GM18511 (cell line): ENCODE results near the gene ZNF571.

Source experiments
- ATAC-seq: cut with Tn5 transposase; IDR thresholded peaks from one replicate; pipeline ENCODE4 v1.9.1; 2021; ENCODE audit warnings: mild to moderate bottlenecking, moderate library complexity; ENCODE audit not compliant: unreplicated experiment

The ZNF571 gene

DNA sequence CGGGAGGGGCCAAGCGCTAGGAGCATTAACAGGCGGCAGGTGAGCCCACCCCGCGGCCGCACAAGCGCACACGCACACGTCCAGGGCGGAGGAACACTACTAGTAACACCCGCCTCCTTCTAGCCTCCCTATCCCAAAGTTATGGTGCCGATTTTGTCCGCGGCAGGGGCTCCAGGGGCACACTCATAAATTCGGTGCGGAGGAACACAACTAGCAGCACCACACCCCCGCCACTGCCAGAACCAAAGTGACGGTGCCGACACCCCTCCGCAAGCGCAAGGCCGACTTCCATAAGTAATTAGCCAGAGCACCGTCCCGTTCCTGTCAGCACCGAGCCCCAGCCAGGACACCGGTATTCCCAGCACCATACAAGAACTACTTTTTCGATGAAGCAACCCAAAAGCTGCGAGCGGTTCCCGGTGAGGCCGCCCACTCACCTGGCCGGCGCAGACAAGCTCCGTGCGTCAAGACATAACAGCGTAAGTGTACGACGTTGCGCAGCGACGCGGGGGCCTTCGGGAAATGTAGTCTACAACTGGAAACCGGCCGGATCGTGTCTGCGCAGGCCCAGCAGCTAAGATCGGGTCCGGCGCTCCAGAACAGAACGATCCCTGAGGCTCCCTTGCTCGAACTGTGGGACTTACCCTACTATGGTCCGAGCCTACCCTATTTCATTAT, at the start of gene ZNF571, which contains the start of gene ZNF540:
ZNF571 (minus strand) TSS at position 489 of the 678 bp plus-strand sequence. CDS start 8,116 bp downstream, outside the sequence.
ZNF540 (plus strand) TSS at position 573 of the 678 bp plus-strand sequence. CDS start 3,572 bp downstream, outside the sequence.
- ATAC-seq = peak; percentile 99

DNA sequence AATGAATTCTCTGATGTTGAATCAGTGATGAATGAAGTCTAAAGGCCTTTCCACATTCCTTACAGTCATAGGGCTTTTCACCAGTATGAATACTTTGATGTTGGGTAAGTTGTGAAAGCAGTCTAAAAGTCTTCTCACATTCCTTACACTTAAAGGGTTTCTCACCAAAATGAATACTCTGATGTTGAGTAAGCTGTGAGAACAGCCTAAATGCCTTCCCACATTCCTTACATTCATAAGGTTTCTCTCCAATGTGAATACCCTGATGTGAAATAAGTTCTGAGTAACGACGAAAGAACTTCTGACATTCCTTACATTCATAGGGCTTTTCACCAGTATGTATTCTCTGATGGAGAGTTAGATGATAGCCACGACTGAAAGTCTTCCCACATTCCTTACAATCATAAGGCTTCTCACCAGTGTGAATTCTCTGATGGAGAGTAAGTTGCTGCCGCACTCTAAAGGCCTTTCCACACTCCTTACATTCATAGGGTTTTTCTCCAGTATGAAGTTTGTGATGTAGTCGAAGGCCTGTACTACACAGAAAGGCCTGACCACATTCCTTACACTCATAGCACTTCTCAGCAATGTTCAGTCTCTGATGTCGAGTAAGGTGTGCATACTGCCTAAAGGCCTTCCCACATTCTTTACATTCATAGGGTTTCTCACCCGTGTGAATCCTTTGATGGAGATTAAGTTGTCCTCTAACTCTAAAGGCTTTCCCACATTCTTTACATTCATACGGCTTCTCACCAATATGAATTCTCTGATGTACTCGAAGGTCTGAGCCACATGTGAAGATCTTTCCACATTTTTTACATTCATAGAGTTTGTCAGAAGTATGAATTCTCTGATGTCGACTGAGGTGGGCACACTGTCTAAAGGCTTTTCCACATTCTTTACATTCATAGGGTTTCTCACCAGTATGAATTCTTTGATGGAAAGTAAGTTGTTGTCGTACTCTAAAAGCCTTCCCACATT, 40.8 kb upstream of the ZNF571 start:
- no peak for ATAC-seq

DNA sequence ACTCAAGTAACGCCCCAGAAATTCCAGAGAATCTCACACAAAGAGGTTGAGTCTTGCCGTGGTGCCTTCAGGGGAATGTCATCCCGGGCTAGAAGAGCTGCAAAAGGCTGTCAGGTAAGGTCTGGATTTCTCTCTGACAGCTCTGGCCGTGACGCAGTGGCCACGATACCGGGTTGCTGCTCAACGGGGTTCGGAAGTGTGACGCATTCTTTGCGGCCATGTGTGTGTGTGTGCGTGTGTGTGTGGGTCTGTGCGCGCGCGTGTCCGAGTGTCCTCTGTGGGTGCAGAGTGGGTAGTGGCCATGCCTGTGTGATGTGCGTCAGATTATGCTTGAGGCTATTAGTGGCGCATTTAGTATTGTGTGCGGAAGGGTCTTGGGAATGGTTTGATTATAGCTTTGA, 390 bp upstream of the ZNF571 start:
- peak; percentile 53 for ATAC-seq

DNA sequence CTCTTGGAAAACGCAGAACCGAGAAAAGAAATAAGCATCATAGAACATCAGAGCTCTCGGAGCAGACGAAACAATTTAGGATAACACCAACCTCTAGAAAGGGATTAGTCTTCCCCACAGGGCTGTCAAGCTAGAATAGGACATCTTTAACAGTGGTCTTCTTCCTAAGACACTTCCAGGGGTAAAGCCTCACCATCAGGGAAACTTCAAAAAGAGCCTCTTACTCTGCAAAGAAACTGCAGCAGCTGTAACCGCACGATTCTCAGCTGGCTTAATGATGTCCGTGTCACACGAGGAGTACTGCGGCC, 642 bp downstream of the ZNF571 start:
- no peak for ATAC-seq

DNA sequence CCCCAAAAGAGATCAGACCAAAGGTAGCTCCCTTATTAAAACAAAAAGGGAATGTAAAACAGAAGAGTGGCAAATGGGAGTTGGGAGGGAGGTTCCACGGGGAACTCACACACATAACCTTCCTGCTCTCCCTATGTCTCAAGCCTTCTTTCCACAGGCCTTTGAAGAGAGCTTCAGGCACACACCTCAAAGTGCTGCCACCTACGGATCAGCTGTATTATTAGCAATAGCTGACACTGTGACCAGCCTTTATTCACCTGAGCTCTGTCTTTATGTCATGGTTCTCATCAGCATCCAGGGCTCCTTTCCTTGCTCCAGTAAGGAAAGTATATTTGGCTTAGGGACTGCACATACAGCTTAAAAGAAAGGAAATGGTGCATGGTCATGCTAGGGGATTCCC, 11.3 kb downstream of the ZNF571 start:
- no peak for ATAC-seq

DNA sequence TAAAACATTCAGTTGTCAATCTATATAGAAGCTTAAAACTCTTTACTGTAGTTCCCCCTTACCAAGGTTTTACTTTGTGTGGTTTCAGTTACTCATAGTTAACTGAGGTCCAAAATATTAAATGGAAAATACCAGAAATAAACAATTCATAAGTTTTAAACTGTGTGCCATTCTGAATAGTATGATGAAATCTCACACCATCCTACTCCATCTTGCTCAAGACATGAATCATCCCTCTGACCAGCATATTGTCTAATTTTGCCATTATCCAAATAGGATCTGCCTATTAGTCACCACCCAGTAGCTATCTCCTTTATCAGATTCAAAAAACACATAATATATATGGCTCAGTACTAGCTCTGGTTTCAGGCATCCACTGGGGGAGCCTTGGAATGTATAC, 22.4 kb downstream of the ZNF571 start:
- no peak for ATAC-seq

DNA sequence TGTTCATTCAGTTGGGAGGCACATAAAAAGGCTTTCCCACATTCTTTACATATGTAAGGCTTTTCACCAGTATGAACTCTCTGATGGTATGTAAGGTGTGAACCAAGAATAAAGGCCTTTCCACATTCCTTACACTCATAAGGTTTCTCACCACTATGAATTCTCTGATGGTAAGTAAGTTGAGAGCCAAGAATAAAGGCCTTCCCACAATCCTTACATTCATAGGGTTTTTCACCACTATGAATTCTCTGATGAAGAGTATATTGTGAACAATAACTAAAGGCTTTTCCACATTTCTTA, 29.3 kb downstream of the ZNF571 start:
- ATAC-seq = no peak

DNA sequence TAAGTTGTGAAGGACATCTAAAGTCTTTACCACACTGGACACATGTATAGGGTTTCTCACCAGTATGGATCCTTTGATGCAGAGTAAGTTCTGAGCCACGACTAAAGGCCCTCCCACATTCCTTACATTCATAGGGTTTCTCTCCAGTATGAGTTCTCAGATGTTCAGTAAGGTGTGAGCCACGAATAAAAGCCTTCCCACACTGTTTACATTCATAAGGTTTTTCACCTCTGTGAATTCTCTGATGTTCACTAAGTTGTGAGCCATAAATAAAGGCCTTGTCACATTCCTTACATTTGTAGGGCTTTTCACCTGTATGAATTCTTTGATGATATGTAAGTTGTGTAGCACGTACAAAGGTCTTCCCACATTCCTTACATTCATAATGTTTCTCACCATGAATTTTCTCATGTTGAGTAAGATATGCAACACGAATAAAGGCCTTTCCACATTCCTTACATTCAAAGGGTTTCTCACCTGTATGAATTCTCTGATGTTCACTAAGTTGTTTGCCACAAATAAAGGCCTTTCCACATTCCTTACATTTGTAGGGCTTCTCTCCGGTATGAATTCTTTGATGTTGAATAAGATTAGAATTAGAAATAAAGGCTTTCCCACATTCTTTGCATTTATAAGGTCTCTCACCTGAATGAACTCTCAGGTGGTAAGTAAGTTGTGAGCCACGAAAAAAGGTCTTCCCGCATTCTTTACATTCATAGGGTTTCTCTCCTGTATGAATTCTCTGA, 29.8 kb downstream of the ZNF571 start:
- ATAC-seq = no peak

DNA sequence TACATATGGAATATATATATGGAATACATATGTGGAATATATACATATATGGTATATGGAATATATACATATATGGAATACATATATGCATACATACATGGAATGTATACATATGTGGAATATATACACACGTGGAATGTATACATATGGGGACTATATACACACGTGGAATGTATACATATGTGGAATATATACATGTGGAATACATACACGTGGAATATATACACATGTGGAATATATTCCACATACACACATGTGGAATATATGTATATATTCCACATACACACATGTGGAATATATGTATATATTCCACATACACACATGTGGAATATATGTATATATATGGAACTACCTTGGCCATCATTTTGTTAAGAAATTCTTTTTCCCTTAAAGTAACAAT, 31.1 kb downstream of the ZNF571 start:
- ATAC-seq = no peak

DNA sequence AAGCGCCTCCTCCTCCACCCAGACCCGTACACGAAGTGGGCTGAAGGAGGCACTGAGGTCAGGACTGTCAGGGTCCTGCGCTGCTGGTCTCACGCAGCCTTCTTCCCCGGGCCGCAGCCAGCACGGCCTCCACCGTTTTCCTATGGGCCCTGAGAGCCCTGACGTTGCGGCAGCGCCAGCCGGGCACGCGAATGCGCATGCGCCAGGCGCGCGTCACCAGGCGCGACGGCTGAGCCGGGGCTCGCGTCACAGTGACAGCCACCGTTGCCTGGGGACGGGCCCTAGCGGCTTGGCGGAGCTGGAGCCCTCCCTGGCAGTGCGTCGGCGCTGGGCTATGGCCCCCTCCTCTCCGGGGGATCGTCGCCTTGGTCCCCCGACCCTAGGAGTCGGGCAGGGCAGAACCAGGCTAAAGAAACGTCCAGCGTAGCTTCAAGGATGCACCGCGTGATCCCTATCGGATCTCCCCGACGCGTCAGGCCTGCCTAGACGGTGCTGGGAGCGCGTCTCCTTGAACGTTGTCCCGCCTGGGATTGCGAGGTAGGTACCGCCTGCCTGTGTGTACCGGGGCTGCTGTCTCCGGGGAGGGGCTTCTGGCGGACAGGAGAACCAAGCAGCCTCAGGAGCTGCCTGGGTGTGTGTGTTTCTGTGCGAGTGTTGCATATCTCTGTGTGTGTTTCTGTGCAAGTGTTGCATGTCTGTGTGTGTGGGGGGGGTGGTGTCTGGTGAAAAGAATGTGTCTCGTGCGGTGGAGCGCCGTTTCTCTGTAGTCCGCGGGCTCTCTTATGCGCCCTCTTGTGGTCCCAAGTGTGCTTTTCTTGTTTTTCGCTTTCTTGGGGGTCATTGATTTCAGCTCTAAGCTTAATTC, 43.2 kb downstream of the ZNF571 start:
- ATAC-seq = no peak

DNA sequence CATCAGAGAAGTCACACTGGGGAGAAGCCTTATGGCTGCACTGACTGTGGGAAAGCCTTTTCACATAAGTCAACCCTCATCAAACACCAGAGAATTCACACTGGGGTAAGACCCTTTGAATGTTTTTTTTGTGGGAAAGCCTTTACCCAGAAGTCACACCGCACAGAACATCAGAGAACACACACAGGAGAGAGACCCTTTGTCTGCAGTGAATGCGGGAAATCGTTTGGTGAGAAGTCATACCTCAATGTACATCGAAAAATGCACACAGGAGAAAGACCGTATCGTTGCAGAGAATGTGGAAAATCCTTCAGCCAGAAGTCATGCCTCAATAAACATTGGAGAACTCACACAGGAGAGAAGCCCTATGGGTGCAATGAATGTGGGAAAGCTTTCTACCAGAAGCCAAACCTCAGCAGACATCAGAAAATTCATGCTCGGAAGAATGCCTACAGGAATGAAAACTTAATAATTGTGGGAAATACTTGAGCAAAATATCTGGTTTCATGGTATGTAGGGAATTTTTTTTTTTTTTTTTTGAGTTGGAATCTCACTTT, 57.1 kb downstream of the ZNF571 start:
- ATAC-seq = no peak

DNA sequence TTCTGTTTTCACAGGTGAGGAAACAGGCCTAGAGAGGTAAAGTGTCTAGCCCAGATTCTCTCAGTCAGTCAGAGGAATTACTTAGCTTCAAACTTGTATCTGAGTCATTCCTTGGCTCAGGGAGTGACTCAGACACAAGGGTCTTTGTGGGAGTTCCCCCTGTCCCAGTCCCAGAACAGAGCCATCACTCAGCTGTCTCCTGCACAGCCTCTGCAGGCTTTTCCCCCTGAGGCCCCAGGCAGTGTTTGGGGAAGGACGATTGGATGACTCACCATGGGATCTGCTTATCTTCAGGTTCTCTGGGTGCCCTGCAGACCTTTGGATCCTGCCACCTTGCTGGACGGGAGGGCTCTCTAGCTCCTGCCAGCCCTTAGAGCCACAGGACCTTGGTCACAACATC, 74.7 kb downstream of the ZNF571 start:
- no peak for ATAC-seq
